Panc1 (cell line): ENCODE data around the gene RAP1GAP2. TPM values are rescaled to one million over a fixed set of nuclear protein-coding genes. Genes with fewer than 3 reads are reported as not detected.

Source experiments
- ATAC-seq: fragments of 200-7000 bp; cut with Tn5 transposase; 2 replicates; pipeline ENCODE4 v1.9.1; 2020; ENCODE audit warnings: mild to moderate bottlenecking, moderate library complexity
- BruUV-seq: library from RNA; stranded (reverse); fragments of 400-500 nt; replicated peaks from 2 replicates; lab custom pipeline; 2021; lab: Mats Ljungman, UMichigan
- CTCF ChIA-PET: fragments of 300-600 bp; sonication (Branson Sonifier 250); formaldehyde crosslinking; loops from one replicate; lab custom pipeline; 2022; ENCODE audit warnings: antibody characterized with exemption; lab: Charles Lee
- POLR2A ChIA-PET: fragments of 300-600 bp; sonication (Branson Sonifier 250); formaldehyde crosslinking; loops from one replicate; lab custom pipeline; 2022; ENCODE audit warnings: antibody characterized with exemption; lab: Charles Lee
- DNase-seq: peaks from one replicate; pipeline ENCODE4 v3.0.0-alpha.2; 2010; ENCODE audit warnings: low read depth, low spot score
- H3K27ac ChIP-seq: 2 replicates; pipeline ENCODE4 v1.5.1; 2011; ENCODE audit warnings: mild to moderate bottlenecking, low read length, inconsistent platforms
- H3K27me3 ChIP-seq: fragments of 200-500 bp; sonication (Bioruptor generic); 2 replicates; pipeline ENCODE4 v1.6.0; 2014; ENCODE audit warnings: low read length, inconsistent platforms; ENCODE audit not compliant: control insufficient read depth, insufficient read depth
- H3K36me3 ChIP-seq: fragments of 200-500 bp; sonication (Bioruptor generic); 2 replicates; pipeline ENCODE4 v1.5.1; 2014; ENCODE audit warnings: inconsistent platforms, mild to moderate bottlenecking, low read length, moderate library complexity; ENCODE audit not compliant: control insufficient read depth, insufficient read depth
- H3K4me1 ChIP-seq: 2 replicates; pipeline ENCODE4 v1.5.1; 2011; ENCODE audit warnings: inconsistent platforms, mild to moderate bottlenecking, low read length, moderate library complexity; ENCODE audit not compliant: control insufficient read depth, insufficient read depth
- H3K4me3 ChIP-seq, 2 experiments: 2 replicates each; pipeline ENCODE4 v1.5.1; 2011 to 2012; ENCODE audit warnings: low read depth in 2 of 2, low read length in 2 of 2, mild to moderate bottlenecking in 2 of 2, inconsistent platforms in 1 of 2, moderate library complexity in 1 of 2
- H3K9me3 ChIP-seq: fragments of 200-500 bp; sonication (Bioruptor generic); 2 replicates; pipeline ENCODE4 v1.5.1; 2014; ENCODE audit warnings: low read depth, mild to moderate bottlenecking, inconsistent platforms, low read length, moderate library complexity; ENCODE audit not compliant: control insufficient read depth, insufficient read depth
- POLR2AphosphoS5 ChIP-seq: IDR thresholded peaks from 2 replicates; pipeline ENCODE4 v1.6.1; 2012; ENCODE audit warnings: mild to moderate bottlenecking, low read depth, low read length, moderate library complexity
- REST ChIP-seq, 2 experiments: IDR thresholded peaks; 2 replicates each; pipeline ENCODE4 v1.6.1; 2011 to 2012; ENCODE audit warnings: low read depth in 2 of 2, control low read depth in 1 of 2, low read length in 1 of 2, mild to moderate bottlenecking in 1 of 2, moderate library complexity in 1 of 2; ENCODE audit not compliant: insufficient read depth in 1 of 2
- SIN3A ChIP-seq: IDR thresholded peaks from 2 replicates; pipeline ENCODE4 v1.6.1; 2012; ENCODE audit warnings: low read depth, mild to moderate bottlenecking, low read length, moderate library complexity, borderline replicate concordance; ENCODE audit not compliant: insufficient read depth
- TCF7L2 ChIP-seq: IDR thresholded peaks from 2 replicates; pipeline ENCODE4 v1.6.1; 2011; ENCODE audit warnings: mild to moderate bottlenecking, low read depth, low read length, inconsistent platforms
- in situ Hi-C: cut with HindIII; loops from 2 replicates; pipeline ENCODE4 v1.10.0; 2016; ENCODE audit warnings: low sequenced_read_pairs, low pct_unique_long_range_greater_than_20kb
- intact Hi-C: fragments of 100-400 bp; cut with micrococcal nuclease; formaldehyde crosslinking; loops from one replicate; pipeline ENCODE4 v1.10.0; 2022; ENCODE audit not compliant: unreplicated experiment
- total RNA-seq: library from RNA; stranded (reverse); gene quantifications from one replicate; pipeline ENCODE4 v1.2.1, GENCODE V29; 2021; ENCODE audit not compliant: unreplicated experiment
- TF ChIP-seq, protein P1 (sequence below): fragments of 450-650 bp; IDR thresholded peaks from 2 replicates; pipeline ENCODE4 v1.5.1; 2017; ENCODE audit warnings: mild to moderate bottlenecking

The RAP1GAP2 gene
- total RNA-seq, 1 experiment from 2014 or later = 10.0 TPM

DNA sequence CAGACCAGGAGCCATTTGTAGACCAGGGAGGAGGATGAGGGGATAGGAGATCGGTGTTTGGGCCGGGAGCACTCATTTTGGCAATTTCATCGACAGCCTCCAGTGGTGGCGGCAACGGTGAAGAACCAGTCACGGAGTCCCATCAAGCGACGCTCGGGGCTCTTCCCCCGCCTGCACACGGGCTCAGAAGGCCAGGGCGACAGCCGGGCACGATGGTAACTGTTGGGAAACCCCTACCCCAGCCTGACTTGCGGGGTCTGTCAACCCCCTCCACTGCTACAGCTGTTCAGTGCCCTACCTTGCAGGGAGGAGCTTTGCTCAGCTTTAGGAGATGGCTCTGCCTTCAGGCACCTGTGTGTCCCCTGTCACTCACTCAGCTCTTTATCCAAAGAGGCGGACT lies 224.1 kb downstream of the RAP1GAP2 start:
- Histone ChIP-seq H3K4me1 (no peaks in the 10 kb centered on the region), H3K27ac (no peak overlapping the region), H3K9me3 (no peaks in the 10 kb centered on the region; the same call in 1 of the 2 replicates), H3K36me3 (no peaks in the 10 kb centered on the region), H3K27me3 (no peaks in the 10 kb centered on the region), H3K4me3 (no peak overlapping the region)
- TF ChIP-seq POLR2AphosphoS5 = no peak
- TF ChIP-seq, protein P1, sequence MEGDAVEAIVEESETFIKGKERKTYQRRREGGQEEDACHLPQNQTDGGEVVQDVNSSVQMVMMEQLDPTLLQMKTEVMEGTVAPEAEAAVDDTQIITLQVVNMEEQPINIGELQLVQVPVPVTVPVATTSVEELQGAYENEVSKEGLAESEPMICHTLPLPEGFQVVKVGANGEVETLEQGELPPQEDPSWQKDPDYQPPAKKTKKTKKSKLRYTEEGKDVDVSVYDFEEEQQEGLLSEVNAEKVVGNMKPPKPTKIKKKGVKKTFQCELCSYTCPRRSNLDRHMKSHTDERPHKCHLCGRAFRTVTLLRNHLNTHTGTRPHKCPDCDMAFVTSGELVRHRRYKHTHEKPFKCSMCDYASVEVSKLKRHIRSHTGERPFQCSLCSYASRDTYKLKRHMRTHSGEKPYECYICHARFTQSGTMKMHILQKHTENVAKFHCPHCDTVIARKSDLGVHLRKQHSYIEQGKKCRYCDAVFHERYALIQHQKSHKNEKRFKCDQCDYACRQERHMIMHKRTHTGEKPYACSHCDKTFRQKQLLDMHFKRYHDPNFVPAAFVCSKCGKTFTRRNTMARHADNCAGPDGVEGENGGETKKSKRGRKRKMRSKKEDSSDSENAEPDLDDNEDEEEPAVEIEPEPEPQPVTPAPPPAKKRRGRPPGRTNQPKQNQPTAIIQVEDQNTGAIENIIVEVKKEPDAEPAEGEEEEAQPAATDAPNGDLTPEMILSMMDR = no peak
- no peak for TF ChIP-seq REST (IDR thresholded peaks at IDR 0.05; ENCODE audit: insufficient read depth in 1 of 2, low read depth in 2 of 2, low read length in 1 of 2)
- TF ChIP-seq TCF7L2 = no peak
- no peak for TF ChIP-seq SIN3A
- no TSS peak for BruUV-seq
- in situ Hi-C loops (no loop called here), intact Hi-C loops (no loop called here)
- ATAC-seq = no peak
- ChIA-PET CTCF (no interaction called here), POLR2A (no interaction called here)
- DNase-seq = no peak

- in situ Hi-C loops (no loop called here), intact Hi-C loops (no loop called here)
- ATAC-seq (no peak), DNase-seq (no peak)
- Histone ChIP-seq H3K4me3 (no peak overlapping the region), H3K9me3 (no peaks in the 10 kb centered on the region; the same call in 1 of the 2 replicates), H3K27me3 (no peaks in the 10 kb centered on the region), H3K27ac (no peak overlapping the region), H3K4me1 (no peaks in the 10 kb centered on the region), H3K36me3 (no peaks in the 10 kb centered on the region)
- ChIA-PET CTCF (no interaction called here), POLR2A (no interaction called here)
- no TSS peak for BruUV-seq
- no peak for TF ChIP-seq POLR2AphosphoS5
- TF ChIP-seq SIN3A = no peak
- TF ChIP-seq REST (IDR thresholded peaks at IDR 0.05; ENCODE audit: insufficient read depth in 1 of 2, low read depth in 2 of 2, low read length in 1 of 2) = no peak
- TF ChIP-seq, protein P1 = no peak
- TF ChIP-seq TCF7L2 = no peak
Measured at GRCh38 chr17:3022197-3022596, 226.0 kb downstream of the RAP1GAP2 start.
